ENCODE data around the gene CTSW. TPM values are rescaled to one million over a fixed set of nuclear protein-coding genes. Genes with fewer than 3 reads are reported as not detected.

CTSW gene
- total RNA-seq, 1 experiment from 2014 or later: not detected

GRCh38 chr11:65860278-65861164 lies 19.1 kb upstream of the CTSW start, which contains the start of gene MUS81:
Gene MUS81, plus strand, starts transcription at chr11:65860433. Its CDS starts 321 bp downstream, at chr11:65860754.
- peak; percentile 98 for DNase-seq
- Histone ChIP-seq H3K4me3 (ENCODE audit: insufficient read depth, low read depth, low read length) (peak within 1 kb of the TSS; percentile 93), H3K27me3 (ENCODE audit: control insufficient read depth, insufficient read depth, low read length) (no peaks in the 10 kb centered on the region), H3K36me3 (replicated peaks; ENCODE audit: control insufficient read depth, insufficient read depth, low read length) (peaks cover 40% of the 10 kb centered on the region)

- Histone ChIP-seq H3K36me3 (replicated peaks; ENCODE audit: control insufficient read depth, insufficient read depth, low read length) (peaks cover 34% of the 10 kb centered on the region), H3K27me3 (ENCODE audit: control insufficient read depth, insufficient read depth, low read length) (no peaks in the 10 kb centered on the region), H3K4me3 (ENCODE audit: insufficient read depth, low read depth, low read length) (peak overlapping the region; percentile 93)
- DNase-seq: no peak
These were observed 18.5 kb upstream of the CTSW start for GRCh38 chr11:65861165-65861505.

- H3K4me3 ChIP-seq (ENCODE audit: insufficient read depth, low read depth, low read length): peak overlapping the region; percentile 93
- no peak for DNase-seq
- peaks cover 29% of the 10 kb centered on the region for H3K36me3 ChIP-seq (replicated peaks; ENCODE audit: control insufficient read depth, insufficient read depth, low read length)
- no peaks in the 10 kb centered on the region for H3K27me3 ChIP-seq (ENCODE audit: control insufficient read depth, insufficient read depth, low read length)
These were observed 18.0 kb upstream of the CTSW start for GRCh38 chr11:65861533-65862183.

- H3K36me3 ChIP-seq (replicated peaks; ENCODE audit: control insufficient read depth, insufficient read depth, low read length): peaks cover 28% of the 10 kb centered on the region
- no peaks in the 10 kb centered on the region for H3K27me3 ChIP-seq (ENCODE audit: control insufficient read depth, insufficient read depth, low read length)
- no peak for DNase-seq
- H3K4me3 ChIP-seq (ENCODE audit: insufficient read depth, low read depth, low read length): no peak overlapping the region
These were observed 17.4 kb upstream of the CTSW start for GRCh38 chr11:65862191-65862735.

GRCh38 chr11:65862941-65863888 lies 16.4 kb upstream of the CTSW start:
- Histone ChIP-seq H3K4me3 (ENCODE audit: insufficient read depth, low read depth, low read length) (no peak overlapping the region), H3K36me3 (replicated peaks; ENCODE audit: control insufficient read depth, insufficient read depth, low read length) (peaks cover 28% of the 10 kb centered on the region), H3K27me3 (ENCODE audit: control insufficient read depth, insufficient read depth, low read length) (no peaks in the 10 kb centered on the region)
- DNase-seq: no peak

GRCh38 chr11:65863889-65864705 lies 15.5 kb upstream of the CTSW start:
- no peak for DNase-seq
- Histone ChIP-seq H3K36me3 (replicated peaks; ENCODE audit: control insufficient read depth, insufficient read depth, low read length) (peaks cover 28% of the 10 kb centered on the region), H3K4me3 (ENCODE audit: insufficient read depth, low read depth, low read length) (no peak overlapping the region), H3K27me3 (ENCODE audit: control insufficient read depth, insufficient read depth, low read length) (no peaks in the 10 kb centered on the region)

GRCh38 chr11:65864706-65865471 lies 14.7 kb upstream of the CTSW start:
- Histone ChIP-seq H3K4me3 (ENCODE audit: insufficient read depth, low read depth, low read length) (no peak overlapping the region), H3K36me3 (replicated peaks; ENCODE audit: control insufficient read depth, insufficient read depth, low read length) (peaks cover 28% of the 10 kb centered on the region), H3K27me3 (ENCODE audit: control insufficient read depth, insufficient read depth, low read length) (no peaks in the 10 kb centered on the region)
- no peak for DNase-seq

- H3K4me3 ChIP-seq (ENCODE audit: insufficient read depth, low read depth, low read length): no peak overlapping the region
- peaks cover 28% of the 10 kb centered on the region for H3K36me3 ChIP-seq (replicated peaks; ENCODE audit: control insufficient read depth, insufficient read depth, low read length)
- H3K27me3 ChIP-seq (ENCODE audit: control insufficient read depth, insufficient read depth, low read length): no peaks in the 10 kb centered on the region; the same call in 1 of the 2 replicates
- no peak for DNase-seq
These were observed 14.0 kb upstream of the CTSW start for GRCh38 chr11:65865550-65866172.

GRCh38 chr11:65866509-65867283 lies 12.9 kb upstream of the CTSW start:
- H3K4me3 ChIP-seq (ENCODE audit: insufficient read depth, low read depth, low read length): no peak overlapping the region
- H3K36me3 ChIP-seq (replicated peaks; ENCODE audit: control insufficient read depth, insufficient read depth, low read length): peaks cover 28% of the 10 kb centered on the region
- DNase-seq: no peak
- H3K27me3 ChIP-seq (ENCODE audit: control insufficient read depth, insufficient read depth, low read length): no peaks in the 10 kb centered on the region; the same call in 1 of the 2 replicates

GRCh38 chr11:65867284-65868071 lies 12.2 kb upstream of the CTSW start:
- Histone ChIP-seq H3K36me3 (replicated peaks; ENCODE audit: control insufficient read depth, insufficient read depth, low read length) (peaks cover 24% of the 10 kb centered on the region), H3K4me3 (ENCODE audit: insufficient read depth, low read depth, low read length) (peak overlapping the region; percentile 61)
- peak; percentile 92 for DNase-seq

GRCh38 chr11:65868076-65868667 lies 11.5 kb upstream of the CTSW start:
- H3K4me3 ChIP-seq (ENCODE audit: insufficient read depth, low read depth, low read length): peak overlapping the region; percentile 61
- DNase-seq: peak; percentile 94
- peaks cover 8% of the 10 kb centered on the region; the same call in 1 of the 2 replicates for H3K27me3 ChIP-seq (ENCODE audit: control insufficient read depth, insufficient read depth, low read length)
- peaks cover 19% of the 10 kb centered on the region for H3K36me3 ChIP-seq (replicated peaks; ENCODE audit: control insufficient read depth, insufficient read depth, low read length)

More at GRCh38 chr11:65867284-65868071, 12.2 kb upstream of the CTSW start:
- peaks cover 3% of the 10 kb centered on the region; the same call in 1 of the 2 replicates for H3K27me3 ChIP-seq (ENCODE audit: control insufficient read depth, insufficient read depth, low read length)

Measured in H7 (cell line).